ENCODE results near the gene SNAPIN. TPM values are rescaled to one million over a fixed set of nuclear protein-coding genes. Genes with fewer than 3 reads are reported as not detected.
"Not testable (repeated sequence)": the region's sequence is repeated elsewhere in the genome, so short reads cannot be mapped to it uniquely, and the experiment has no call there.

The SNAPIN gene
- total RNA-seq, 1 experiment from 2014 or later: 73.7 TPM

DNA sequence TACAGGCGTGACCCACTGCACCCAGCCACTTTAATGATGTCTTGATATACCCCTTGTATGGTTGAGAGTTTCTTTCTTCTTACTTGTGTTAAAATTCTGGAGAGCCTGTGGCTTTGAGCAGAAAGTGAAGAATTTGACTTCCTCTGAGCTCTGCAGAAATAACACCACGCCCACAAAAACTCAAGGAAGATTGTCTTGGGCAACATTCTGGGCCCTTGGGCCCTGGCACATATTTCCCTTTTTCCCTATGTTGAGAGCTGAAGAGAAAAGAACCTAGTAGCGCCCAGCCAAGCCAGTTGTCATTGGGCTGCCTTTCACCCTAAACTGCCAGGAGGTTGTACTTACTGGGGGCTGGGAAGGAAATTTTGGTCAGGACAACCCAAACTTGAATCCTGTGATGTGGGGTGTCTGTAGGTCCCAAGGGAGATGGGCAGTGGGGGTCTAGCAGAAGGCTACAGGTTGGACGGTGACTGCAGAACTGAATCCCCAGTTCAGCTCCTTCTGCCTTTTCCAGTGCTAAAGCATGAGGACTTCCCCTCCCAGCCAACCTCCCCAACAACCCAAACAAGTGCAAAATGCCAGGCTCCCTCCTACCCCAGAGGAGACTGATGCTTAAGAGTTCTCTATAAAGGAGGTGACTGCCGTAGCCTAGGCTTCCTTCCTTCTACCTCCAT lies 11.7 kb upstream of the SNAPIN start:
- DNase-seq (ENCODE audit: low read depth): no peak

DNA sequence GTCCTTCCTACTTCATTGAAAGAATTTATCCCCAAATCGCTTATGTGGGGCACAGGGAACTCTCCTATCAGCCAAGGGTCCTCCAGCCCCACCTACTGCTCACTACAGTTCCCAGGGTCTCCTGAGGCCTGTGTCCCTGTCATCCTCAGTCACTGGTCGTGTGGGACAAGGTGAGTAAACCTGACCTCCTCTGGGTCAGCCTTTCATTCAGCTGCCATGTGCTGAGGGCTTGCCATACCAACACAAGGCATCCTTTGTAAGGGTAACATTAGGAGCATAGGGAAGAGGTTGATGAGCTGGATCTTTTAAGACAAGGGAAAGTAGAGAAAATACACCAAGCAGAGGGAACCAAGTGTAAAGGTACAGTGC lies 11.2 kb upstream of the SNAPIN start:
- no peak for DNase-seq (ENCODE audit: low read depth)

DNA sequence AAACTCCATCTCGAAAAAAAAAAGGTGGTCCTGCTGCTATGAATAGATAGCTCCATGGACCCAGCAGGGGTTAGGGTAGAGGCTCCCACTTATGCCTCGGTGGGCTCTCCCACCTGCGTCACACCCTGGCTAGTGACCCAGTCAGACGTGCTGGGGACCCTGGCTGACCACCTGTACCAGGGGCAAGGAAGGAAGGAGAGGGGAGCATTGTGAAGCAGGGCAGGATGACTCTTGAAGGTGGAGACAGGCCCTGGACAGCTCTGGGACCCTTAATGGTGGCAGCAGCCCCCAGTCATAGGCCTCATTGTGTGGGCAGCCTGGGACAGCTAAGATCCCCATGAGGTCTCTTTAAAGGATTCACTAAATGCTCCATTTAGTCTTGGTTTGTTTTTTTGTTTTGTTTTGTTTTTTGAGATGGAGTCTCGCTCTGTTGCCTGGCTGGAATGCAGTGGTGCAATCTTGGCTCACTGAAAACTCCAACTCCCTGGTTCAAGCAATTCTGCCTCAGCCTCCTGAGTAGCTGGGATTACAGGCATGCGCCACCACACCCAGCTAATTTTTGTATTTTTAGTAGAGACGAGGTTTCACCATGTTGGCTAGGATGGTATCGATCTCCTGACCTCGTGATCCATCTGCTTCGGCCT lies 10.4 kb upstream of the SNAPIN start:
- no peak for DNase-seq (ENCODE audit: low read depth)

DNA sequence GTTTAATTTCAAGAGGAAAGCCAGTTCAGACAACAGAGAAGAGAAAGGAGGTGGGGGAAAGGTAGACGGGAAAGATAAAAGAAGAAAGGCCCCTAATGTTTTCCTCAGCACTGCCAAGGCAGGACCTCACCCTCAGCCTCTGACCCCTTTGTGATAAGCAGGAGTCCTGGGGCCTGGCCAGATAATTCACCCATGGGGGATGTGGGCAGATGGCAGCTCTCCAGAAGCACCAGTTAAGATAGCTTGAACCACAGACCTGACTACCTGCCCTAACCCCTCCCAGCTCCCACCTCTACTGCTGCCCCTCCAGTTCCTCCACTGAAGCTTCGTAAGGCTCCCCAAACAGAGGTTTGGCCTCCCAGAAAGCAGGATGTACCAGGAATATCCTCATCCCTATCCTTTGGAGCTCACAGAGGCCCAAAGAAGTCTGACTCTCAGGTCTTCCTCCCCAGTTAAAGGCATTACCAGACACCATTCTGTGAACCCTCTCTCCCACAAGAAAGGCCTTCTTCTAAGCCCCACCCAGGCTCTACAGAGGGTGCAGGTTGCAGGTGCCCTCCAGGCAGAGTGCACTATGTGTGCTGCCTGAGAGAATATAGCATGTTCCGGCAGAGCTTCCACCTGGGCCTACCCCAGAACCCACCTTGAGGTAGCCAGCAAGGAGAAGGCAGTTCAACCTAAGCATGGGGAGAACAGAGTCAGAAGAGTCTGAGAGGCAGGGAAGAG lies 9.2 kb upstream of the SNAPIN start:
- DNase-seq (ENCODE audit: low read depth): no peak

- DNase-seq (ENCODE audit: low read depth): peak; percentile 88
These were observed 8.7 kb upstream of the SNAPIN start for GRCh38 chr1:153649863-153650235.

GRCh38 chr1:153651771-153652170 lies 6.7 kb upstream of the SNAPIN start:
- no peak for DNase-seq (ENCODE audit: low read depth)

GRCh38 chr1:153652805-153653500 lies 5.5 kb upstream of the SNAPIN start:
- DNase-seq (ENCODE audit: low read depth): peak; percentile 73

DNA sequence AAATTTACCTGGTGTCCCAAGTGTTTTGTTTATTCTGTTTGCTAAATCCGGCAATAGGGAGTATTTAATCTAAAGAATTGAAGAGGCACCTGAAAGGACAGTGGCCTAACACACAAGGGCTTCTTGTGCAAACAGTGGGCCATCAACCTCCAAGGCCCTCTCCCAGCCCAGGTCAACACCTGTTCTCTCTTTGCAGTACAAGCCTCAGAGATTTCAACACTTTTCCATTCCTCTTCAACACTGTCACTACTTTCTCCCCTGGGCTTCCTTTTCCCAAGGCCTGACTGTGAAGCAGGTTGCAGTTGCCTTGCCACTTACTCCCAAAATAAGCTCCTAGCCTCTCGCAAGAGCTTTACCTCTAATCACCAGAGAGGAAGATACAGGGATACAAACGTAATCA lies 3.2 kb upstream of the SNAPIN start:
- no peak for DNase-seq (ENCODE audit: low read depth)

- DNase-seq (ENCODE audit: low read depth): no peak
These were observed 652 bp downstream of the SNAPIN start for GRCh38 chr1:153659175-153659534.

- DNase-seq (ENCODE audit: low read depth): no peak
These were observed 1.2 kb downstream of the SNAPIN start for GRCh38 chr1:153659656-153660055.

- no peak for DNase-seq (ENCODE audit: low read depth)
These were observed 2.7 kb downstream of the SNAPIN start for GRCh38 chr1:153661111-153661708.

GRCh38 chr1:153662269-153662668 lies 3.8 kb downstream of the SNAPIN start:
- no peak for DNase-seq (ENCODE audit: low read depth)

DNA sequence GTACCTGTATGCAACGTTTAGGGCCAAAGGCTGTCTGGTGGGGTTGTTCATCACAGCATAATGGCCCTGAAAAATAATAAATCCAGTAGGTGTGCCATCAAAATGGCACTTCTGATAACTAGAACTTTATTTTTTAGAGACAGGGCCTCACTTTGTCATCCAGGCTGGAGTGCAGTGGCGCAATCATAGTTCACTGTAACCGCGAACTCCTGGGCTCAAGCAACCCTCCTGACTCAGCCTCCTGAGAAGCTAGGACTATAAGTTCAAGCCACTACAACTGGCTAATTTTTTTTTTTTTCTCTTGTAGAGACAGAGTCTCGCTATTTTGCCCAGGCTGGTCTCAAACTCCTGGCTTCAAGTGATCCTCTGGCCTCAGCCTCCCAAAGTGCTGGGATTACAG lies 4.7 kb downstream of the SNAPIN start:
- peak; percentile 58 for DNase-seq (ENCODE audit: low read depth)

DNA sequence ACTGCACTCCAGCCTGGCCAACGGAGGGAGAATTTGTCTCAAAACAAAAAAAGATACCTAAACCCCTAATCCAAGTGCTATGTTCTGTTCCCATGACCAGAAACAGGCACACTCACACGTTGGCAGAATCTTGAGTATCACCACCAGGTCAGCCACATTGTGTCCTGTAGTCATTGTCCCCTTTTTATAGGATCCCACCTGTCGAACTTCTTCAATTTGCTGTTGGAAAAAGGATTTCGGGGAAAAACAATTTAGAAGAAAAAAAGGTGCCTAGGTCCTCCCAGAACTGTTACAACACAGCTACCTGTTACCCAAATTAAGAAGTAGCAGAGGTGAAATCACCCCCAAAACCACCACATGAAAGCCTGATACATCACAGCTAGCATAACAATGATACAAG lies 8.9 kb downstream of the SNAPIN start:
- no peak for DNase-seq (ENCODE audit: low read depth)

DNA sequence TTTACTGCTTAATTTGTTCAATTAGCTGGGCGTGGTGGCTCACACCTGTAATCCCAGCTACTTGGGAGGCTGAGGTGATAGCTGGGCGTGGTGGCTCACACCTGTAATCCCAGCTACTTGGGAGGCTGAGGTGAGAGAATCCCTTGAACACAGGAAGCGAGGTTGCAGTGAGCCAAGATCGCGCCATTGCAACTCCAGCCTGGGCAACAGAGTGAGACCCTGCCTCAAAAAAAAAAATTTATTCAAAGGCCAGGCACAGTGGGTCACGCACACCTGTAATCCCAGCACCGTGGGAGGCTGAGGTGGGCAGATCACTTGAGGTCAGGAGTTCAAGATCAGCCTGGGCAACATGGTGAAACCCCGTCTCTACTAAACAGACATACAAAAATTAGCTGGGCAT lies 10.2 kb downstream of the SNAPIN start:
- DNase-seq (ENCODE audit: low read depth): not testable (repeated sequence)

DNA sequence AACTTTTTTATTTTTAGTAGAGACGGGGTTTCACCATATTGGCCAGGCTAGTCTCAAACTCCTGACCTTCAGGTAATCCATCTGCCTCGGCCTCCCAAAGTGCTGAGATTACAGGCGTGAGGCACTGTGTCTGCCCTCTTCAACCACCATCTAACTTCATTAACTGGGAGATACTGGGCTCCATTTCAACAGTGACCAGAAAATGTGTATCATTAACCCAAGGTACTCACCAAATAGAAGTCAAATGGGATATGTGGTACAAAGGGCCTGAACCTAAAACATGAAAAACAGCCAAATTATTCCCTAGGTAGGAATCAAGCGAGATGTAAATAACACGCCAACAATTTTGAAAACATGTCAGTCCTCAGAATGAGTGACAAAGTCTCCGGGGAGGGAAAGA lies 11.1 kb downstream of the SNAPIN start:
- DNase-seq (ENCODE audit: low read depth): no peak

- DNase-seq (ENCODE audit: low read depth): no peak
These were observed 11.9 kb downstream of the SNAPIN start for GRCh38 chr1:153670257-153670858.

DNA sequence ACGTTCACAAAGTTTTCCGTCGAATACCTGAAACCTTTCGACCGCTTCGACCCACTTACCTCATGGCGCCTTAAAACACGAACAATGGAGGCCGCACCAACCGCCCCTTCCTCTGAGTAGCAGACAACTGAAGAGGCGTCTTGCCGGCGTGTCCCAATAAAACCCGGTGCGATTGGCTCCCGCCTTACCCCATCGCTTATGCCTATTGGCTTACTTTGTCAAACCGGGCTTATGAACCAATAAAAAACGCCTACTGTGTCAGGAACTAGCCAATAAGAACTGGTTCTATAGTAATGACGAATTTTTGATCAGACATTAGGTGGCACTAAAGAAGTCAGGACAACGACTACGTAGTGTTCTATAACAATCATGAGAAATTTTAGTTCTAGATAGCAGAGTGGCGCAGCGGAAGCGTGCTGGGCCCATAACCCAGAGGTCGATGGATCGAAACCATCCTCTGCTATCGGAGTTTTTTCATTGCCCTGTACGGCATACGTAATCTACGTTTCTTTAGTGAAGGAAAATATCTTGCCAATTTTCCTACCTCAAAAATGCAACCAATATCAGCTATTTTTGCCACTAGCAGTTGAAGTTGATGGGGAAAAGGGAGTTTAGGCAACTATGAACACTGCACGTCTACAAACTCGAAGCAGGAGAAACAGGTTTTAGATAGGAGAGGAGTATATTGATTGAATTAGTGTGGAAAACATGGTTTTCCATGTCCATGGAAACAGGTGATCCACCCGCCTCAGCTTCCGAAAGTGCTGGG lies 12.5 kb downstream of the SNAPIN start, which contains the start of gene ILF2:
TSS of gene ILF2 (minus strand) at position 135 of the 769 bp plus-strand sequence. CDS start at position 64, 71 bp downstream.
- DNase-seq (ENCODE audit: low read depth): peak; percentile 99

DNA sequence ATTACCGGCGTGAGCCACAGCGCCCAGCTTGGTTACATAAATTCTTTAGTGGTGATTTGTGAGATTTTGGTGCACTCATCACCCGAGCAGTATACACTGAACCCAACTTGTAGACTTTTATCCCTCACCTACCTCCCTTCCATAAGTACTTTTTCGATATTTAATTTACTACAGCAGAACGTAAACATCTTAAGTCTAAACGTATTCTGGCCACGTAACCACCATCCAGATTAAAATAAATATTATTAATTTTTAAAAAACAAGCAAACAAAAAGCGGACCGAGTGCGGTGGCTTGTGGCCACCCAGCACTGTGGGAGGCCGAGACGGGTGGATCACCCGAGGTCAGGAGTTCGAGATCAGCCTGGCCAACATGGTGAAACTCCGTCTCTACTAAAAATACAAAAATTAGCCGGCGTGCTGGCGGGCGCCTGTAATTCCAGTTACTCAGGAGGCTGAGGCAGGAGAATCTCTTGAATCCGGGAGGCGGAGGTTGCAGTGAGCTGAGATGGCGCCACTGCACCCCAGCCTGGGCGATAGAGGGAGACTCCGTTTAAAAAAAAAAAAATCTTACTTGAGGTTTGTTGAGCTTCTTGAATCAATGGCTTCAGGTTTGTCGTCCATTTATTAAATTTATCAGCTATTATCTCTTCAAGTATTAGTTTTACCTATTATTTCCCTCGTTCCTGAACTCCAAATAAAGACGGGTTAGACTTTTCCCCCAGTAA lies 13.3 kb downstream of the SNAPIN start:
- DNase-seq (ENCODE audit: low read depth): not testable (repeated sequence)

DNA sequence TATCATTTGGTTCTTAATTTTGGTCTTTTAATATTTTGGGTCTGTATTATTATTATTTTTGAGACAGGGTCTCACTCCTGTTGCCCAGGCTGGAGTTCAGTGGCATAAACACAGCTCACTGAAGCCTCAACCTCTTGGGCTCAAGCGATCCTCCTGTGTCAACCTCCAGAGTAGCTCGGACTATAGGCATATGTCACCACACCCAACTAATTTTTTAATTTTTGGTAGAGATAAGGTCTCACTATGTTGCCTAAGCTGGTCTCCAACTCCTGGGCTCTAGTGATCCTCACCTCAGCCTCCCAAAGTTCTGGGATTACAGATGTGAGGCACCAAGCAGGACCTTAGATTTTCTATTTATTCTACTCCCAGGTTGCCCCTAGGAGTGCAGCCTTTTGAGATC lies 15.0 kb downstream of the SNAPIN start:
- no peak for DNase-seq (ENCODE audit: low read depth)
